OCI-LY1 (cell line): ENCODE measurements around the gene APBB3.

ENCODE experiments used
- CTCF ChIP-seq: fragments of 200-600 bp; sonication (generic), shearing (Covaris generic); IDR thresholded peaks from 2 replicates; pipeline ENCODE4 v1.5.1; 2017; ENCODE audit warnings: mild to moderate bottlenecking, antibody characterized with exemption, low read length, moderate library complexity, mixed read lengths
- EZH2 ChIP-seq: fragments of 200-600 bp; sonication (generic), shearing (Covaris generic); IDR thresholded peaks from 2 replicates; pipeline ENCODE4 v1.8.0; 2017; ENCODE audit warnings: borderline replicate concordance, mixed run types, mild to moderate bottlenecking, antibody characterized with exemption, low read length, moderate library complexity, mixed read lengths

- no peak for TF ChIP-seq CTCF
- TF ChIP-seq EZH2 = no peak
Observed at GRCh38 chr5:140549237-140550144, 14.9 kb downstream of the APBB3 start.
